PFSK-1 (cell line): ENCODE data around the gene SORCS3.

ENCODE experiments used
- FOXP2 ChIP-seq: optimal IDR thresholded peaks from 2 replicates; pipeline ENCODE3; 2011; ENCODE audit warnings: borderline replicate concordance, control low read depth, inconsistent platforms; ENCODE audit not compliant: insufficient read depth; ENCODE audit errors: extremely low read length, extremely low read depth
- POLR2AphosphoS5 ChIP-seq: IDR thresholded peaks from 2 replicates; pipeline ENCODE4 v1.6.1; 2012; ENCODE audit warnings: low read depth, mild to moderate bottlenecking, control low read depth, low read length, moderate library complexity
- REST ChIP-seq, 2 experiments: IDR thresholded peaks; 2 replicates each; pipeline versions ENCODE4 v1.6.1 to v1.8.0; 2011 to 2012; ENCODE audit warnings: low read depth in 2 of 2, low read length in 2 of 2, control low read depth in 1 of 2, inconsistent platforms in 1 of 2, mild to moderate bottlenecking in 1 of 2, moderate library complexity in 1 of 2; ENCODE audit not compliant: insufficient read depth in 1 of 2
- SIN3A ChIP-seq: IDR thresholded peaks from 2 replicates; pipeline ENCODE4 v1.6.1; 2012; ENCODE audit warnings: mild to moderate bottlenecking, low read length, moderate library complexity, borderline replicate concordance; ENCODE audit not compliant: insufficient read depth
- TAF1 ChIP-seq: IDR thresholded peaks from 2 replicates; pipeline ENCODE4 v1.6.1; 2012; ENCODE audit warnings: low read length, control low read depth, borderline replicate concordance; ENCODE audit not compliant: insufficient read depth

The SORCS3 gene

DNA sequence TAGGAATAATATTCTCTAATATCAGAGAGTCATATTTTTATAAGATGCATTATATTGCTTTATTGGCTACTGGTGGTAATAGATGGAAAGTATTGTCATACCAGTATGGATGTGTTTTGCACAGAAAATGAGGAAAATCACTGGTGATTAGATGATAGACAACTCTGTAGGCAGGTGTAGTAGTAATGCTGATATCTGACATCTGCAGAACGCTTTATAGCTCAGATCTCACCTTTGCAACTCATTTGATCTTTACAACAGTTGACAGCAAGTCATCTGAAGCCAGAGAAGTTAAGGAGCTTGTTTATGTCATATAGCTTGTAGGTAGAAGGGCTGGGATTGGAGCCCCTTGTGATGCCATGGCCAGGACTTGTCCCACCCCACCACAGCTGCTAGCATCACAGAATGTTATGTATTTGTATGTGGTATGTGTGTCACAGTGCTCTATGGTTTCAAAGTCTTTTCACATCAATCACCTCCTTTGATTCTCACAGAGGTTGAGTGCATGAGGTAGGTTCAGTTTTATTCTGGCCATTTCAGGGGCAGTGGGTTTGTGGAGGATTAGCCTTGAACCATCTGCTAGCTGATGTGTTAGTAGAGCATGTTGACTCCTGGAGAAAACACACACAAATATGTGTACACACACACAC, 140.0 kb downstream of the SORCS3 start:
- TF ChIP-seq REST (IDR thresholded peaks at IDR 0.05; ENCODE audit: insufficient read depth in 1 of 2, low read depth in 2 of 2, low read length in 2 of 2) (no peak), POLR2AphosphoS5 (no peak), TAF1 (no peak), FOXP2 (no peak), SIN3A (no peak)

GRCh38 chr10:104784452-104784851, 143.4 kb downstream of the SORCS3 start:
- TF ChIP-seq FOXP2 (no peak), TAF1 (no peak), REST (IDR thresholded peaks at IDR 0.05; ENCODE audit: insufficient read depth in 1 of 2, low read depth in 2 of 2, low read length in 2 of 2) (no peak), POLR2AphosphoS5 (no peak), SIN3A (no peak)

DNA sequence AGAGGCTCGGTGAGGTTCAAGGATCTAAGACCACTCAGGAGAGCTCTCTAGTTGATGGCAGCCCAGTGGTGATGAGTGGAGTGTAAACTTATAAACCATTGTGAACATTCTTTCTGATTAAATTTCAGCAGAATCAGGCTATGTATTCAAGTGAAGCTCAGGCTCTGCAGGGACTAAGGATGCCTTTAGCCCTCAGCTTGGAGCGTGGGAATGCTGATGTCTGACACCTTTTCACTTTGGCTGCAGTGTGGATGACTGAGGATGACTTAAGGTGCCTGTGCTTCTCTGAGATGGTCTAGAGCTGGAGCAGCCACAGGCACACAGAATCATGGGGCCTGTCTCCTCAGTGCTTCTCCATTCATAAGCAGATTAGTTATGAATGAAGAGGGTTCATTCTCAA, 150.4 kb downstream of the SORCS3 start:
- TF ChIP-seq FOXP2 (no peak), REST (IDR thresholded peaks at IDR 0.05; ENCODE audit: insufficient read depth in 1 of 2, low read depth in 2 of 2, low read length in 2 of 2) (no peak), POLR2AphosphoS5 (no peak), SIN3A (no peak), TAF1 (no peak)

GRCh38 chr10:104795411-104795810, 154.3 kb downstream of the SORCS3 start:
- TF ChIP-seq REST (IDR thresholded peaks at IDR 0.05; ENCODE audit: insufficient read depth in 1 of 2, low read depth in 2 of 2, low read length in 2 of 2) (no peak), FOXP2 (no peak), SIN3A (no peak), POLR2AphosphoS5 (no peak), TAF1 (no peak)

- no peak for TF ChIP-seq POLR2AphosphoS5
- no peak for TF ChIP-seq SIN3A
- TF ChIP-seq REST (IDR thresholded peaks at IDR 0.05; ENCODE audit: insufficient read depth in 1 of 2, low read depth in 2 of 2, low read length in 2 of 2), result no peak
- no peak for TF ChIP-seq TAF1
- no peak for TF ChIP-seq FOXP2
These were observed 155.7 kb downstream of the SORCS3 start for GRCh38 chr10:104796823-104797222.
